HG03460 (cell line): ENCODE results near the gene SNAP47.

Experiments used
- ATAC-seq: cut with Tn5 transposase; IDR thresholded peaks from one replicate; pipeline ENCODE4 v1.9.1; 2021; ENCODE audit not compliant: unreplicated experiment

SNAP47 gene

DNA sequence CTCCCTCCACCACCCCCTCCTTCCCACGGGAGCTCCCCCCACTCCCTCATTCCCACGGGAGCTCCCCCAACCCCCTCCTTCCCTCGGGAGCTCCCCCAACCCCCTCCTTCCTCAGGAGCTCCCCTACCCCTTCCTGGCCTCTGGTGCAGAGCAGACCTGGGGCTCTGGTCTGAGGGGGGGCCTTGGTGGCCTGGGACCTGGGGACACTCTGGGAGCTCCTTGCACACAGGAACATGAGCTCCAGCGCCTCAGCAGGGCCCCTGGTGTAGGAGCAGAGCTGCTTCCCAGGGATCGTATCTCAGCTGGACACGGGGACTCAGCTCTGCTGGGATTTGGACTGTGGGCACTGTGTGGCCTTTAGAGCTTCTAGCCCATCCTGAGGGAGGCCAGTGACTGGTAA, 60.5 kb downstream of the SNAP47 start:
- ATAC-seq, result no peak

DNA sequence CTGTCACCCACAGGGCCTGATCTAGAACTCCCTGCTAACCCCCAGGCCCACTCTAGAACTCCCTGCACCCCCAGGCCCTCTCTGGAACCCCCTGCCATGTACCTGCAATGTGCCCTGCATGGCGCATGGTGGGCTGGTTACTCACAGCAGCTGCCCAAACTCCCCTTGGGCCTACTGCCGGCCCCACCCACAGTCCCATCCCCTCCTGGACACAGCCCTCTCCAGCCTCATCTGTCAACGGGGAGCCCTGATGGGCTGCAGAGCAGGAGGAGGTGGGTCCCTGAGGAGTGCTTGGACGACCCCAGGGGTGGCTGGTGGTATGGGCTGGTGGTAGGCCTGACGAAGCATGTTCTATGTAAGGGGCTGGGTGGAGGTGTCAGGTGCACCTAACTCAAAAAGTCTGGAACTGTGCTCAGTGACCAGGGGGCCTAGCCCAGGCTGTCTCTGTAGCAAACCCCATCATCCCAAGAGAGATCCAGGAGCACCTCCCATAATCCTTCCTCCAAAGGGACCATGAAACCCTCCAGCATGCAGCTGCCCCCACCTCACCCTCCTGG, 61.2 kb downstream of the SNAP47 start:
- ATAC-seq, result no peak

DNA sequence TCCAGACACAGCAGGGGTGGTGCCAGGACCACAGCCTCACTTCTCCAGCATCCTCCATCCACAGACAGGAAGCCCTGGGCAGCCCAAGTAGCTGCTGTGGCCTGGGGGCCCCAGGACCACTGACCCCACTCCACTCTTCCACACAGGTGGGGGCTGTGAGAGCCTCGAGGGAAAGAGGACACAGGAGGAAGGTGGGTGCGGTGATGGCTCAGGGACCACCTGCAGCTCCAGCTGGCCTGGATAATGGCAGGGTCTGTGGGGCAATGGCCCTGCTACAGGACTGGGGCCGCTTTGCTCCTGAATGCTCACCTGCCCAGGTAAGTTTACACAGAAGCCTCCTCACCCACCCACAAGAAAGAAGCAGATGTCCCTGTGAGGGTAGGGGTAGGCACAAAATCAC, 61.9 kb downstream of the SNAP47 start:
- no peak for ATAC-seq

DNA sequence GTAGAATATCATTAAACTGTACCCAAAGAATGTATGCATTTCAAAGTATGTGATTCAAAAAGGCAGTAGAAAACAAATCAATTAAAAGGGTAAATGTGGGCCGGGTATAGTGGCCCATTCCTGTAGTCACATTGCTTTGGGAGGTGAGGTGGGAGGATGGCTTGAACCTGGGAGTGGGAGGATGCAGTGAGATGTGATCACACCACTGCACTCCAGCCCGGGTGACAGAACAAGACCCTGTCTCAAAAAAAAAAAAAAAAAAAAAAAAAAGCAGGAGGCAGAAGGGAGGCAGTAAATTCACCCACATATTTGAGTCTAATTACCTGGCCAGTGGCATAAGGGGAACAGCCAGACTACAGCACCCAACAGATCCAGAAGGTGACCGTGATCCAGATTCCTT, 62.4 kb downstream of the SNAP47 start:
- ATAC-seq, result no peak

DNA sequence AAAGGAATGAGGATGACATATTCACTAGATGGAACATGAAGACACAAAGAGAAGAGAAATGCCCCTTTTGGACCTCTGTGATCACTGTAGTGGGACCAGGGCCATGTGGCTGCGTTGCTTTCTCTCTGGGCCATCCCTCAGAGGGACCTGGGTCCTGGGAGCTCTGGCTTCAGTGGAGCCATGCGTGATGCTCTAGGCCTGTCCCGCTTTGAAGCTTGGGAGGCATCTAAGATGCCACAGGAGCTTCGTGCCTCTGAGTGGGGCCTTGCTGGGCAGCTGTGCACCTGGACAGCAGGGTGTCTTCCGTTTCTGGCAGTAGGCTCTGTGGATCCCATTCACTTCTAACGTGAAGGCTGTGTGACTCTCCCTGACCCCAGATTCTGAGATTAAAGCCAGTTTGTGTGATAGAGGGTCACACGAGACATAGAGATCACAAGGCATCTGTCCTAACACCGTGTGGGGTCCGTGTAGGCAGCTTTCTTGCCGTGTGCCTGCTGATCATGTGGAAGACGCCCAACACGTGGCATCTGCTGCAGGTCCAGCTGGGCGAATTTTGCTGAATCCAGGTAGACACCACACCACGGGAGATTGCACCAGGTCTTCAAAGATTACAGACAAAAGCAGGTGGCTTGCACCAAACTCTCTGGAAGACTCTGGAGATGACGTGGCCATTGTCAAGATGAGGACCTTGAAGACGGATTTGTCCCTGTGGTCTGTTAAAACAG, 63.0 kb downstream of the SNAP47 start:
- ATAC-seq, result no peak

DNA sequence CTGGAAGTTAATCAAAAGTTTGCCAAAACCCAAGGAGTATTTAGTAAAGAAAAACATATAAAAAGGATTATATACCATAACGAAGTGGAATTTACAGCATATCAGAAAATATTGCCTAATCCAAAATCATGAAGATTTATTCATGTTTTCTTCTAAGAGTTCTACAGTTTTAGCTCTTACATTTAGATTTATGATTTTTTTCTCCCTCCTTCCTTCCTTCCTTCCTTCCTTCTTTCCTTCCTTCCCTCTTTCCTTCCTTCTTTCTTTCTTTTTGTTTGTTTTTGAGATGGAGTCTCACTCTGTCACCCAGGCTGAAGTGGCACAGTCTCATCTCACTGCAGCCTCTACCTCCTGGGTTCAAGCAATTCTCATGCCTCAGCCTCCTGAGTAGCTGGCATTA, 64.5 kb downstream of the SNAP47 start:
- ATAC-seq, result no peak

DNA sequence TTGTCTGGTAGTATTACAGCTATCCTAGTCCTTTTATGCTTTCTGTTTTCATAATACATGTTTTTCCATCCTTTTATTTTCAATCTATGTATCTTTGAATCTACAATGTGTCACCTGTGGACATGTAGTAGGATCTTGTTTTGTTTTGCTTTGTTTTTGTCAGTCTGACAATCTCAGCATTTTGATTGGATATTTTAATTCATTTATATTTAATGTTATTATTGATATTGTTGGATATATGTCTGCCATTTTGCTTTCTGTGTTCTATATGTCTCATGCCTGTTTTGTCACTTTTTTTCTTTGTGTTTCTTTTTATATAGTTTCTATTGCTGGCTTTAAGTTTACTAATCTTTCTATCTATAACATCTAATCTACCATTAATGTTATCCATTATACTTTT, 68.7 kb downstream of the SNAP47 start:
- no peak for ATAC-seq

DNA sequence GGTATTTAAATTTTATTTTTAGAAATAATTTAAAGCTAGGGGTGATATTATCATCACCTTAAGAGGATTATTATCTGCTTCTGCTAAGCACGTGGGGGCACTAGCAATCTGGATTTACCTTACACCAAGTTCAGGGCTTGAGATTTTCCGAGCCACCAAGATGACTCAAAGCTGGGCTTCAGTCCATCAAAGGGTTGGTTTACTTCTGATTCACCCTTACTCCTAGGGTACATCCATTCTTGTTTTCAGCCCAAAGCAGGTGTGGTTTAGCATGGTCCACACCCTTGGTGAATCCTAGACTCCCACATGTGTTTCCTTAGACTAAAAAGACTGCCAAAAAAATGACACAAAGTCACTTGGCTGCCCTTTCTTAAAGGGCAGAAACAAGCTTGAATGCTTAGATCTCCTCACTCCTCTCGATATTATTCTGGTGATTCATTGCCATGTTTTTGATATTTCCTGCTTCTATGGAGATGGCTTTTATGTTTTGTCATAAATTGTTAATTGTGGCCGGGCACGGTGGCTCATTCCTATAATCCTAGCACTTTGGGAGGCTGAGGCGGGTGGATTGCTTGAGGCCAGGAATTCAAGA, 70.5 kb downstream of the SNAP47 start:
- ATAC-seq, result no peak

DNA sequence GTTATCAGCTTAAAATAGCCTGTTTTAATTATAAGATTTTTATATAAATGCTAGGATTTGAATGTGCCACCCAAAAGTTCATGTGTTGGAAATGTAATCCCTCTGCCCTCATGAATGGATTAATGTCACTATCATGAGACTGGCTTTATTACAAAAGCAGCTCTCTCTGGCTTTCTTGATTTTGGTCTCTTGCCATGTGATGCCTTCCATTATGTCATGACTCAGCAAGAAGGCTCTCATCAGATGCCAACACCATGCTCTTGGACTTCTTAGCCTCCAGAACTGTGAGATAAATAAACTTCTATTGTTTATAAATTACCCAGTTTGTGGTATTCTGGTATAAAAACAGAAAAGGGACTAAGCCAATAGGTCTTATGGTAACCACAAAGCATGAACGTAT, 73.3 kb downstream of the SNAP47 start:
- no peak for ATAC-seq

DNA sequence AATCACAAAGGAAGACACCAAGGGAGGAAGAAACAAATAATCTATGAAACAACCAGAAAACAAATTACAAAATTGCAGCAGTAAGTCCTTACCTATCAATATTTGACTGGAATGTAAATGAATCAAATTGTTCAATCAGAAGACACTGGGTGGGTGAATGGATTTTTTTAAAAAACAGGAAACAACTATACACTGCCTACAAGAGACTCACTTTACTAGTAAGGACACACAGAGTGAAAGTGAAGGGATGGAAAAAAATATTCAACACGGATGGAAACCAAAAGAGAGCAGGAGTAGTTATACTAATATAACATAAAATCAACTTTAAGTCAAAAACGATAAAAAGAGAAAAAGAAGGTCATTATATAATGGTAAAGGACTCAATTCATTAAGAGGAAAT, 73.8 kb downstream of the SNAP47 start:
- no peak for ATAC-seq

DNA sequence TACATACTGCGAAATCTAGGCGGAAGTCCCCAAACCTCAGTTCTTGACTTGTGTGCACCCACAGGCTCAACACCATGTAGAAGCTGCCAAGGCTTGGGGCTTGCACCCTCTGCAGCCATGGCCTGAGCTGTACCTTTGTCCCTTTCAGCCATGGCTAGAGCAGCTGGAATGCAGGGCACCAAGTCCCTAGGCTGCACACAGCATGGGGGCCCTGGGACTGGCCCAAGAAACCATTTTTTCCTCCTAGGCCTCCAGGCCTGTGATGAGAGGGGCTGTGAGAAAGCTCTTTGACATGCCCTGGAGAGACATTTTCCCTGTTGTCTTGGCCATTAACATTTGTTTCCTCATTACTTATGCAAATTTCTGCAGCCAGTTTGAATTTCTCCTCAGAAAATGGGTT, 78.7 kb downstream of the SNAP47 start:
- ATAC-seq, result no peak

DNA sequence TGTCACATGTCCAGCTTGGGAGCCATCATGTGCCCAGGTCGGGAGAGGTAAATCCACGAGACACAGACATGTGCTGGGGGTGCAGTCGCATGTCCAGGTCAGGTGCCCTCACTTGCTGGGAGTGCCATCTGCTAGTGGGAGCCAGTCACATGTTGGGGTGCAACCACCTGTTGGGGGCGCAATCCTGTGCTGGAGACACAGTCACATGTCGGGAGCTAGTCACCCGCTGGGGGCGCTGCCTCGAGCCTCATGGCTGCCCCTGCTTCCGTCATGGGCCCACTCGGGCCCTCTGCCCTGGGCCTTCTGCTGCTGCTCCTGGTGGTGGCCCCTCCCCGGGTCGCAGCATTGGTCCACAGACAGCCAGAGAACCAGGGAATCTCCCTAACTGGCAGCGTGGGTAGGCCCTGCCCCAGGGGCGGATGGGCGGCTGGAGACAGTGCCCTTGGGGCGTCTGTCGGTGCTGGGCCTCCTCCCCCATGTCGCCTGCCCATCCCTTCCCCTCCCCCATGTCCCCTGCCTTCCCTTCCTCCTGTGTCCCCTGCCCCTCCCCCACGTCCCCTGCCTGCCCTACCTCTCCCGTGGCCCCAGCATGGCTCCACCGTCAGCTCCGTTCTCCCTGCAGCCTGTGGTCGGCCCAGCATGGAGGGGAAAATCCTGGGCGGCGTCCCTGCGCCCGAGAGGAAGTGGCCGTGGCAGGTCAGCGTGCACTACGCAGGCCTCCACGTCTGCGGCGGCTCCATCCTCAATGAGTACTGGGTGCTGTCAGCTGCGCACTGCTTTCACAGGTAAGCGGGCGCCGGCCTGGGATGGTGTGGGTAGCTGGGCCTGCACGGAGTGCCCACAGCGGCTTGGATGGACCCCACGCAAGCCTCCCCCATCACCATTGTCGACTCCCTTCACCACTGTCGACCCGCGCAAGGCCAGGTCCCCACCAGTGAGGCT, 80.5 kb downstream of the SNAP47 start, which contains the start of gene PRSS38:
Gene PRSS38, plus strand, starts transcription at position 208 of the 942 bp plus-strand sequence. Its CDS starts 42 bp downstream, at position 250.
- ATAC-seq, result no peak

DNA sequence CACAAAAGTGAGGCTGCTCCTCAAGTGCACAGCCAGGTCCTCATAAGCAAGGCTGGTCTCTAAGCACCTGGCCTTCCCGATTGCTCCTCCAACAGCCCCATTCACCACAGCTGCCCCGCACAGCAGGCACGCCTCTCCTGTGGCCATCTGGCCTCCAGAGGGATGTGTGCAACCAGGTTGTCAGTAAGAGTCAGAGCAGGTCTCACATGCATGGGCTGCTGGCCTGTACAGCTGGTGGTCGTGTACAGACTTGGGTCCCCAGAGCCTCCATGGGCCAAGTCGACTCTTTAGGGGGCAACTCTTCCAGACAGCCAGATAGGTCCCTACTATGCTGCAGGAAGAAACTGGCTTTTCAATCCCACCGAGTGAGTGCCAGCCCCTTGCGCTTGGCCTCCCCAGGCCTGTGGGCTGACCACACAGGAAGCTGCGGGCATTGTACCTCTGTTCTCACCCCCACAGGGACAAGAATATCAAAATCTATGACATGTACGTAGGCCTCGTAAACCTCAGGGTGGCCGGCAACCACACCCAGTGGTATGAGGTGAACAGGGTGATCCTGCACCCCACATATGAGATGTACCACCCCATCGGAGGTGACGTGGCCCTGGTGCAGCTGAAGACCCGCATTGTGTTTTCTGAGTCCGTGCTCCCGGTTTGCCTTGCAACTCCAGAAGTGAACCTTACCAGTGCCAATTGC, 81.7 kb downstream of the SNAP47 start:
- no peak for ATAC-seq

DNA sequence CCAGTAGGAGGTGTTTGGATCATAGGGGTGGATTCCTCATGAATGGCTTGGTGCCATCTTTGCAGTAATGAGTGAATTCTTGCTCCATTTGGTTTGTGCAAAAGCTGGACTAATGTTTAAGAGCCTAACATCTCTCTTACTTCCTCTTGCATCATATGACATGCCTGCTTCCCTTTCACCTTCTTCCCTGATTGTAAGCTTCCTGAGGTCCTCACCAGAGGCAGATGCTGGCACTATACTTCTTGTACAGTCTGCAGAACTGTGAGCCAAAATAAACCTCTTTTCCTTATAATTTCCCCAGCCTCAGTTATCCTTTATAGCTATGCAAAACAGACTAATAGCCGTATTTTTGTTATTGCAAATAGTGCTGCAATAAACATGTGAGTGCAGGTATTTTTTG, 88.3 kb downstream of the SNAP47 start:
- no peak for ATAC-seq

DNA sequence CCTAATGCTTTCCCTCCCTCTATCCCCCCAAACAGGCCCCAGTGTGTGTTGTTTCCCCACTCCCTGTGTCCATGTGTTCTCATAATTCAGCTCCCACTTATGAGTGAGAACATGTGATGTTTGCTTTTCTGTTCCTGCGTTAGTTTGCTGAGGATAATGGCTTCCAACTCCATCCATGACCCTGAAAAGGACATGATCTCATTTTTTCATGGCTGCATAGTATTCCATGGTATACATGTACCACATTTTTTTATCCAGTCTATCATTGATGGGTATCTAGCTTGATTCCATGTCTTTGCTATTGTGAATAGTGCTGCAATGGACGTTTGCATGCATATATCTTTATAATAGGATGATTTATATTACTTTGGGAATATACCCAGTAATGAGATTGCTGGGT, 89.0 kb downstream of the SNAP47 start:
- no peak for ATAC-seq

DNA sequence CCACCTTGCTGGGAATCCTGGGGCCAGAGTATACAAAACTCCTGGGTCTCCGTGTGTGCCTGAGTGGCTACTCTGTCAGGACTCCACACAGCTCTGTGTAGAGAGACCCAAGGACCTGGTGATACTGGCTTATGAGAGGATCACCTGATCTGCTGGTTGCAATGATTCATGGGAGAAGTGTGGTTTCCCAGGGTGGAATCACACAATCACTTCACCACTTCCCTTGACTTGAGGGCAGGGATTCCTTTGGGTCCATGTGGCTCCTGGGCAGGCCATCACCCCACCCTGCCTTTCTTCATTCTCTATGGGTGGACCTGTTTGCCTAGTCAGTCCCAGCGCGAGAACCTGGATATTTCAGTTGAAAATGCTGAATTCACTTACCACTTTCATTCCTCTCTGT, 93.6 kb downstream of the SNAP47 start:
- no peak for ATAC-seq
